A673 (cell line): ENCODE measurements around the gene TTC1. TPM values are rescaled to one million over a fixed set of nuclear protein-coding genes. Genes with fewer than 3 reads are reported as not detected.

Experiments
- BruUV-seq: library from RNA; stranded (reverse); fragments of 400-500 nt; replicated peaks from 2 replicates; lab custom pipeline; 2021; lab: Mats Ljungman, UMichigan
- CTCF ChIA-PET: fragments of 300-600 bp; sonication (Branson Sonifier 250); formaldehyde crosslinking; loops from one replicate; lab custom pipeline; 2022; ENCODE audit warnings: antibody characterized with exemption; lab: Charles Lee
- POLR2A ChIA-PET: fragments of 300-600 bp; sonication (Branson Sonifier 250); formaldehyde crosslinking; loops from one replicate; lab custom pipeline; 2022; ENCODE audit warnings: antibody characterized with exemption; ENCODE audit not compliant: low non-redundant PET; lab: Charles Lee
- DNase-seq: peaks from one replicate; pipeline ENCODE4 v3.0.0-alpha.2; 2015; ENCODE audit warnings: low spot score
- H3K27ac ChIP-seq: fragments of 200-600 bp; sonication (generic); 2 replicates; pipeline ENCODE4 v1.5.1; 2016; ENCODE audit warnings: mixed run types, low read depth, mild to moderate bottlenecking, mixed read lengths, antibody characterized with exemption, low read length; ENCODE audit not compliant: poor library complexity, severe bottlenecking
- H3K27me3 ChIP-seq: fragments of 200-600 bp; sonication (generic); replicated peaks from 2 replicates; pipeline ENCODE4 v1.6.1; 2017; ENCODE audit warnings: mixed run types, low read depth, mild to moderate bottlenecking, mixed read lengths, antibody characterized with exemption, low read length; ENCODE audit not compliant: insufficient read depth, poor library complexity
- H3K36me3 ChIP-seq: fragments of 200-600 bp; sonication (generic); 2 replicates; pipeline ENCODE4 v1.6.1; 2016; ENCODE audit warnings: mixed run types, mild to moderate bottlenecking, mixed read lengths, antibody characterized with exemption, low read length; ENCODE audit not compliant: insufficient read depth, poor library complexity, severe bottlenecking
- H3K4me1 ChIP-seq: fragments of 200-600 bp; sonication (generic); 2 replicates; pipeline ENCODE4 v1.6.1; 2017; ENCODE audit warnings: mixed run types, mild to moderate bottlenecking, mixed read lengths, antibody characterized with exemption, low read length; ENCODE audit not compliant: insufficient read depth, poor library complexity, severe bottlenecking
- H3K4me3 ChIP-seq: fragments of 200-600 bp; sonication (generic); 2 replicates; pipeline ENCODE4 v1.5.1; 2016; ENCODE audit warnings: low read depth, mixed run types, mild to moderate bottlenecking, mixed read lengths, low read length; ENCODE audit not compliant: poor library complexity, severe bottlenecking
- H3K9me3 ChIP-seq: fragments of 200-600 bp; sonication (generic); 2 replicates; pipeline ENCODE4 v1.6.1; 2016; ENCODE audit warnings: mixed run types, low read depth, mild to moderate bottlenecking, mixed read lengths, antibody characterized with exemption, low read length; ENCODE audit not compliant: poor library complexity, severe bottlenecking
- CTCF ChIP-seq: fragments of 300-800, 200-600 bp; sonication (generic); conservative IDR thresholded peaks from 2 replicates; pipeline ENCODE4 v1.5.1; 2017; ENCODE audit warnings: low read depth, mild to moderate bottlenecking, antibody characterized with exemption, low read length, moderate library complexity, mixed read lengths
- EZH2 ChIP-seq: fragments of 200-600 bp; sonication (generic); IDR thresholded peaks from 2 replicates; pipeline ENCODE4 v1.6.1; 2017; ENCODE audit warnings: borderline replicate concordance, low read depth, mild to moderate bottlenecking, mixed read lengths, antibody characterized with exemption, low read length; ENCODE audit not compliant: poor library complexity, severe bottlenecking
- intact Hi-C: fragments of 100-400 bp; cut with micrococcal nuclease; formaldehyde crosslinking; loops from one replicate; pipeline ENCODE4 v1.10.0; 2022; ENCODE audit not compliant: unreplicated experiment
- total RNA-seq: library from RNA; stranded (reverse); gene quantifications from 2 replicates; pipeline ENCODE4 v1.2.3, GENCODE V29; 2021

Gene TTC1
- total RNA-seq, 1 experiment from 2014 or later = 66.5 TPM

GRCh38 chr5:160018945-160019625, 10.1 kb downstream of the TTC1 start:
- POLR2A ChIA-PET = no interaction called here
- no peaks in the 10 kb centered on the region for H3K9me3 ChIP-seq
- H3K36me3 ChIP-seq = peaks cover 9% of the 10 kb centered on the region
- H3K4me3 ChIP-seq = no peak overlapping the region
- no peaks in the 10 kb centered on the region for H3K27me3 ChIP-seq
- CTCF ChIA-PET = interaction anchor here (0.6 kb wide), 1 partner anchor 370 kb away, joined by 3 read pairs; no protein-coding TSS in a partner anchor
- no peak for DNase-seq
- no peak for TF ChIP-seq CTCF
- no peak for TF ChIP-seq EZH2
- H3K27ac ChIP-seq = peak overlapping the region; percentile 72
- intact Hi-C loops = no loop called here
- peaks cover 38% of the 10 kb centered on the region for H3K4me1 ChIP-seq
- BruUV-seq = no TSS peak

- Histone ChIP-seq H3K27ac (no peak overlapping the region), H3K36me3 (peaks cover 9% of the 10 kb centered on the region)
- no peak for TF ChIP-seq EZH2
- TF ChIP-seq CTCF = no peak
These were observed 11.4 kb downstream of the TTC1 start for GRCh38 chr5:160020266-160020770.

GRCh38 chr5:160020964-160021363, 12.0 kb downstream of the TTC1 start:
- no peak for TF ChIP-seq EZH2
- no peak for TF ChIP-seq CTCF
- H3K9me3 ChIP-seq = no peaks in the 10 kb centered on the region
- ChIA-PET POLR2A (interaction anchor here (0.7 kb wide), 1 partner anchor 374 kb away, joined by 3 read pairs; no protein-coding TSS in a partner anchor), CTCF (interaction anchor here (0.7 to 1.7 kb wide), 2 partner anchors 12 to 324 kb away, joined by 3 to 22 read pairs; partner anchors contain the start of gene TTC1)
- H3K4me3 ChIP-seq = no peak overlapping the region
- no peak for DNase-seq
- H3K27me3 ChIP-seq = no peaks in the 10 kb centered on the region
- H3K36me3 ChIP-seq = peaks cover 5% of the 10 kb centered on the region
- no TSS peak for BruUV-seq
- intact Hi-C loops = loop anchor here (1.0 to 5.0 kb wide), 2 partner anchors 324 to 371 kb away; no protein-coding TSS in a partner anchor
- no peak overlapping the region for H3K27ac ChIP-seq
- peaks cover 38% of the 10 kb centered on the region for H3K4me1 ChIP-seq

More at GRCh38 chr5:160020266-160020770, 11.4 kb downstream of the TTC1 start:
- H3K4me1 ChIP-seq = peaks cover 38% of the 10 kb centered on the region
- H3K27me3 ChIP-seq = no peaks in the 10 kb centered on the region
- no peaks in the 10 kb centered on the region for H3K9me3 ChIP-seq
- POLR2A ChIA-PET = no interaction called here
- CTCF ChIA-PET = no interaction called here
- intact Hi-C loops = loop anchor here (5.0 kb wide), 1 partner anchor 372 kb away; no protein-coding TSS in a partner anchor
- no peak for DNase-seq
- BruUV-seq = no TSS peak
- H3K4me3 ChIP-seq = no peak overlapping the region
